DMS53 treated with DMSO at 0.1 percent for 48 hours (cell line): Measurements from ENCODE around the gene CAMKMT.

Experiments used
- DNase-seq: peaks from one replicate; lab custom pipeline; 2025; ENCODE audit not compliant: unreplicated experiment; lab: John Stamatoyannopoulos, UW

CAMKMT gene

DNA sequence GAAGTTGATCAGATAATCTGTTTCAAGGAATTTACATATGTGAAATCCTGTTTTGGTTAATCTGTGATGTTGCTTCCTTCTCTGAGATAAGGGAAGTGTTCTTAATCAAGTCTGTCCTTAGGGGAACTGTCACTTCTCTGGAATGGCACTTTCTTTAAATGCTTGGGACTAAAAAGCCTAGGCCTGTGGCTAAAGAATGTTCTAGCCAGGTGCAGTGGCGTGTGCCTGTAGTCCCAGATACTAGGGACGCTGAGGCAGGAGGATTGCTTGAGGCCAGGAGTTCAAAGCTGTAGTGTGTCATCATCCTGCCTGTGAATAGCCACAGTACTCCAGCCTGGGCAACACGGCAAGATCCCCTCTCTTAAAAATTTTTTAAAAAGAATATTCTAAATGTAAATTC, 362.2 kb downstream of the CAMKMT start:
- DNase-seq, result no peak

GRCh38 chr2:44730593-44730992, 368.8 kb downstream of the CAMKMT start:
- DNase-seq, result no peak

GRCh38 chr2:44731505-44731904, 369.8 kb downstream of the CAMKMT start:
- DNase-seq, result no peak

- DNase-seq, result no peak
Measured at GRCh38 chr2:44736270-44736942, 374.7 kb downstream of the CAMKMT start.

DNA sequence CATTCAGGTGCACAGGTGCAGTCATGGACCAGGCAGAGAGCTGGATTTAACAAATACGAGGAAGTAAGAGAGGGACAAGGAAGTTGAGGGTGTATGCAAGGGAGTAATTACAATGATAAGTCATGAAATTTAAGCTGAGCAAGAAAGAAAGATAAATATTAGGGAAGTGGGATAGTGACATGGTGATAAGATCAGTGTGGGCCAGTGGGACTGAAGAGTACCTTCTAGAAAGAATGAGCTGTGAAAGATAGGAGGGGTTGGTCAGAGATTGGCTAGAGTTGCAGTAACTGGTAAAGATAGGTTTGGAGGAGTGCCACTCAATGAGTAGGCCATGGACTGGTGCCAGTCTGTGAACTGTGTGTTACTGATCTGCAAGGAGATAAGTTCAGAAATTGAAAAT, 378.9 kb downstream of the CAMKMT start:
- DNase-seq, result no peak

GRCh38 chr2:44741507-44741906, 379.8 kb downstream of the CAMKMT start:
- no peak for DNase-seq

DNA sequence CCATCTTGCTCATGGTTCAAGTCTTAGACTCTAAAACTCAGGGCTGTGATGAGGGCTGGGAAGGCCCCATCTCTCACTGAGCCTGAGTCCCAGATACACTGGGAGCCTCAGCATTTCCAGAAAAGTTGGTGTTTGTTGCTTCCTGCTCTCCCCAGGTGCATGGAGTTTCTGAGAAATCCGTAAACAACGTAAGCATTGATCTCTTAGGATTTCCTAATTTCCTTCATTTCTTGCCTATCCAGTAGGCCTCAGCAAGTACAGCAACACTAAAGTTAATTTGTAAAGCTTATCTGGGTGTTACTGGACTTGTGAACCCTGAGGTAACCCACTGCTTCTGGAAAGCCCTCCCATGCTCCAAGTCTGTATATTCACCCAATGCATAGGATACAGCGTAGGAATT, 380.3 kb downstream of the CAMKMT start:
- DNase-seq, result no peak

GRCh38 chr2:44743473-44743872, 381.7 kb downstream of the CAMKMT start:
- DNase-seq, result no peak

- no peak for DNase-seq
Measured at GRCh38 chr2:44744961-44745892, 383.5 kb downstream of the CAMKMT start.

DNA sequence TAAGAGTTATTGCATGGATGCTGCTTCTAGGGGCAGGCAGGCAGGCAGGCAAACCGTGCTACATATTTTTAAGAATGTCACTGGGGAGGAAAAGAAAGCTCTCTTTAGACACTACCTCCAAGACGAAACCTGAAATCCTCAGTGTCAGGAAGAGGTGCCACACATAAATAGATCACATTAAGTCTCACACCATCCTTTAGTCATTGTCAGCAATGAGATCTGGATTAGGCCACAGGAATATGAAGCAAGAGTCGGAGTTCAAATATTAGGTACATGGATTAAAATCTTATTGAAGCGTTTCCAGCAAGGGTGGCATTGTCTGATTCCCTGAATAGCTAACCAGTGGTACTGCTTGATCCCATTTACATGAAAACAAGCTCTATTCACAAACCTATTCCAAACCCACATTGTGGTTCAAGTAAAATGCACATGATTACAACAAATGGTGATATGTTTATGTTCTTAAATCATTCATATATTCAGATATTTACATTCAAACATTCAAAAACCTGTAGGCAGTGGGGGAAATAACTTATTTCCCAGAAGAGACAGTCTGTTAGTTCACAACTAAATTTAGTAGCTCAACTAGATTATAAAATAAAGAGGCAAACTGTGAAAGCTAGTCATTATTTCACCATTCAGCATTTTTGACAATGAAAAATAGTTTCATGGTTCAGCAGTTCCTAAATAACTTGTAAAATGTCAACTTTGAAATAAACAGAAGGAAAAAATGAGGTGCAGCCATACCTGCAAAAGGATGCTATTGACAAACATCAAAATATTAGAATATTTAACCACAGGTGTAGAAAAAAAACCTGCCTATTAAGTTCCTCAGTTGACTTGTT, 384.4 kb downstream of the CAMKMT start:
- no peak for DNase-seq

GRCh38 chr2:44746856-44747615, 385.3 kb downstream of the CAMKMT start:
- no peak for DNase-seq

GRCh38 chr2:44747794-44748193, 386.0 kb downstream of the CAMKMT start:
- no peak for DNase-seq

DNA sequence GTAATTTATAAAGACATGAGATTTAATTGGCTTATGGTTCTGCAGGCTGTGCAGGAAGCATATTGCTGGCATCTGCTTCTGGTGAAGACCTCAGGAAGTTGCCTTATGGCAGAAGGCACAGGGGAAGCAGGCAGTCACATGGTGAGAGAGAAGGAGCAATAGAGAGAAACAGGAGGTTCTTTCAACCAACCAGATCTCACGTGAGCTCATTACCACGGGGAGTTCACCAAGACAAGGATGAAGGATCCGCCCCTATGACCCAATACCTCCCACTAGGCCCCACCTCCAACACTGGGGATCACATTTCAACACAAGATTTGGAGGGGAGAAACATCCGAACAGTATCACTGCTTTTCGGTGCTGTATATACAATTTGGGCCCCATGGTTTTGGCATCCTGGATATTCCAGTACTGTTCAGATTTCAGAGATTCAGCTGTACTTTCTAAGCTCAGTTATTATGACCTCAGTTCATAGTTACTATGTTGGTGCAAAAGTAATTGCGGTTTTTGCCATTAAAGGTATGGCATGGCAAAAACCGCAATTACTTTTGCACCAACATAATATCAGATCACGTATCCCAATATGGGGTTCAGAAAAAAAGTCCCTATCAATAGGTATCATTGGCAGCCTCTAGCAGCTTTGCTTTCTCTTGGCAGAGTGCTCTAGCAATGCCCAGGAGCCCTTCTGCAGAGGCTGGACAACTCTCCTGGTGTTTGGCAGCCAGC, 390.2 kb downstream of the CAMKMT start:
- no peak for DNase-seq

GRCh38 chr2:44752761-44753160, 391.0 kb downstream of the CAMKMT start:
- no peak for DNase-seq

GRCh38 chr2:44753552-44754285, 392.0 kb downstream of the CAMKMT start:
- DNase-seq, result no peak

- no peak for DNase-seq
Measured at GRCh38 chr2:44758591-44758990, 396.8 kb downstream of the CAMKMT start.

- no peak for DNase-seq
Measured at GRCh38 chr2:44759823-44760222, 398.1 kb downstream of the CAMKMT start.

- no peak for DNase-seq
Measured at GRCh38 chr2:44763275-44763782, 401.6 kb downstream of the CAMKMT start.

DNA sequence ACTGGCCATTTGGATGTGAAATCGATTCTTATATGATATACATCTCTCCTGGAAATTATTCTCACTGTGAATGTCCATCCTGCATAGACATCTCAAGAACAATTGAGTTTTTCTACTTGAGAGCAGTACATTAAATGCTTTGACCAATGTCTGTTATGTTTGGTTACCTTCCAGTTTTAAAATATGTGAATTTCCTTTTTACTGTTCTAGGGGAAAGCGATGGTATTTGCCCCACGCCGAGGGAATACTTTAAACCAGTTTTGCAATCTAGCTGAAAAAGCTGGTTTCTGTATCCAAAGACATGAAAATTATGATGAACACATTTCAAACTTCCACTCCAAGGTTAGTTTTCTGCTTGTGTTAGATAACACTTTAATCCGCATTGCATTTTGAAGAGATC, 404.5 kb downstream of the CAMKMT start:
- no peak for DNase-seq
